GM12878 (cell line): ENCODE measurements around the gene IER5. TPM values are rescaled to one million over a fixed set of nuclear protein-coding genes. Genes with fewer than 3 reads are reported as not detected.

ENCODE experiments used
- IKZF1 ChIP-seq: fragments of 450-650 bp; conservative IDR thresholded peaks from 2 replicates; pipeline ENCODE4 v1.6.1; 2017; ENCODE audit warnings: antibody characterized with exemption, mild to moderate bottlenecking
- MXI1 ChIP-seq: fragments of 150-350 bp; IDR thresholded peaks from 2 replicates; pipeline ENCODE4 v1.6.1; 2011; ENCODE audit warnings: low read depth, mild to moderate bottlenecking, inconsistent platforms, low read length, improper control_type of control experiment
- RAD21 ChIP-seq: IDR thresholded peaks from 2 replicates; pipeline ENCODE4 v1.6.1; 2011; ENCODE audit warnings: mild to moderate bottlenecking, low read depth, low read length, moderate library complexity; ENCODE audit not compliant: insufficient read depth
- polyA plus RNA-seq, 11 experiments: library from polyadenylated mRNA; depleted of rRNA in 4 of 11; unstranded in 6 of 11; stranded (reverse) in 5 of 11; fragments of >200 nt; fragmentation: Nextera tagmentation in 4 of 11; fragmentation: Illumina TruSeq in 1 of 11; extraction: Ambion mirVana in 4 of 11; extraction: Trizol in 1 of 11; gene quantifications; 1 replicate in 1 of 11; 2 replicates in 10 of 11; pipeline versions ENCODE4 v1.2.1 to v1.2.3, GENCODE V29; 2011 to 2016; ENCODE audit warnings: inconsistent platforms in 2 of 11, missing spikeins in 2 of 11, low read depth in 1 of 11
- total RNA-seq, 4 experiments: library from RNA; depleted of rRNA in 3 of 4; stranded (reverse); fragments of >200 nt in 3 of 4; fragmentation: Illumina TruSeq in 1 of 4; extraction: Trizol in 1 of 4; gene quantifications; 2 replicates each; pipeline versions ENCODE4 v1.2.1 to v1.2.3, GENCODE V29; 2013 to 2021

The IER5 gene
- total and polyA plus RNA-seq, 10 of the 15 experiments (the other 5 are each of a cell fraction or from before 2014, with no cell fraction given), result 4.3 to 75.2 (median 30.5) TPM

GRCh38 chr1:181141431-181141910, 53.0 kb downstream of the IER5 start (continued):
- TF ChIP-seq RAD21, result 0 out of 2 replicates have a peak, but pooled peaks have one; percentile 4
- TF ChIP-seq MXI1, result no peak
- TF ChIP-seq IKZF1, result peak; percentile 13; the same call in 1 of the 2 replicates

Other genes starting within 250 kb of the IER5 start
- 0.05 and 0.28 TPM in 2 replicates for gene KIAA1614, start 175.8 kb upstream of the IER5 start, total RNA-seq (2014; rRNA removed)
- gene KIAA1614, start 175.8 kb upstream of the IER5 start, total RNA-seq (2014; rRNA removed; fragmentation: Illumina TruSeq; extraction: Trizol), result 0.04 and 0.09 TPM in 2 replicates
- gene KIAA1614, start 175.8 kb upstream of the IER5 start, total RNA-seq (2021), result 0.24 and 0.26 TPM in 2 replicates
- 0.31 and 0.59 TPM in 2 replicates for gene KIAA1614, start 175.8 kb upstream of the IER5 start, polyA plus RNA-seq (2011; rRNA removed)
- gene KIAA1614, start 175.8 kb upstream of the IER5 start, polyA plus RNA-seq (2014; fragmentation: Illumina TruSeq; extraction: Trizol), result 0.03 TPM in 2 replicates
- gene KIAA1614, start 175.8 kb upstream of the IER5 start, polyA plus RNA-seq (2014; fragmentation: Nextera tagmentation; extraction: Ambion mirVana), result under 1 TPM in 1 of 2 experiments, not detected in 1; 0.03 TPM
- gene KIAA1614, start 175.8 kb upstream of the IER5 start, polyA plus RNA-seq (2014; rRNA removed), result 0.36 and 1.0 TPM in 2 replicates
- gene KIAA1614, start 175.8 kb upstream of the IER5 start, polyA plus RNA-seq (2016; fragmentation: Nextera tagmentation; extraction: Ambion mirVana), result under 1 TPM; 0.09 to 0.27 TPM
- gene STX6, start 65.8 kb upstream of the IER5 start, total RNA-seq (2014; rRNA removed), result 21.5 and 24.1 TPM in 2 replicates
- 18.7 and 20.3 TPM in 2 replicates for gene STX6, start 65.8 kb upstream of the IER5 start, total RNA-seq (2014; rRNA removed; fragmentation: Illumina TruSeq; extraction: Trizol)
- gene STX6, start 65.8 kb upstream of the IER5 start, total RNA-seq (2021), result 18.9 and 19.3 TPM in 2 replicates
- 33.6 and 36.3 TPM in 2 replicates for gene STX6, start 65.8 kb upstream of the IER5 start, polyA plus RNA-seq (2011; rRNA removed)
- gene STX6, start 65.8 kb upstream of the IER5 start, polyA plus RNA-seq (2014; fragmentation: Illumina TruSeq; extraction: Trizol), result 17.2 and 19.6 TPM in 2 replicates
- 1 to 10 TPM; 4.7 to 6.2 TPM for gene STX6, start 65.8 kb upstream of the IER5 start, polyA plus RNA-seq (2014; fragmentation: Nextera tagmentation; extraction: Ambion mirVana)
- gene STX6, start 65.8 kb upstream of the IER5 start, polyA plus RNA-seq (2014; rRNA removed), result 16.7 and 16.9 TPM in 2 replicates
- 10 to 100 TPM; 13.3 to 15.5 TPM for gene STX6, start 65.8 kb upstream of the IER5 start, polyA plus RNA-seq (2016; fragmentation: Nextera tagmentation; extraction: Ambion mirVana)
- gene MR1, start 54.7 kb upstream of the IER5 start, total RNA-seq (2014; rRNA removed), result 29.5 and 30.4 TPM in 2 replicates
- 32.2 and 32.3 TPM in 2 replicates for gene MR1, start 54.7 kb upstream of the IER5 start, total RNA-seq (2014; rRNA removed; fragmentation: Illumina TruSeq; extraction: Trizol)
- 26.3 and 29.0 TPM in 2 replicates for gene MR1, start 54.7 kb upstream of the IER5 start, total RNA-seq (2021)
- 65.9 and 71.7 TPM in 2 replicates for gene MR1, start 54.7 kb upstream of the IER5 start, polyA plus RNA-seq (2011; rRNA removed)
- gene MR1, start 54.7 kb upstream of the IER5 start, polyA plus RNA-seq (2014; fragmentation: Illumina TruSeq; extraction: Trizol), result 40.0 and 42.3 TPM in 2 replicates
- 10 to 100 TPM; 24.7 to 28.5 TPM for gene MR1, start 54.7 kb upstream of the IER5 start, polyA plus RNA-seq (2014; fragmentation: Nextera tagmentation; extraction: Ambion mirVana)
- 24.3 and 29.2 TPM in 2 replicates for gene MR1, start 54.7 kb upstream of the IER5 start, polyA plus RNA-seq (2014; rRNA removed)
- 10 to 100 TPM; 35.7 to 36.4 TPM for gene MR1, start 54.7 kb upstream of the IER5 start, polyA plus RNA-seq (2016; fragmentation: Nextera tagmentation; extraction: Ambion mirVana)